Measurements from ENCODE around the gene MTUS2. TPM values are rescaled to one million over a fixed set of nuclear protein-coding genes. Genes with fewer than 3 reads are reported as not detected.

The MTUS2 gene
- polyA plus RNA-seq, 1 donor from 2014 or later: 4.4 TPM

- Histone ChIP-seq H3K36me3 (ENCODE audit: insufficient read depth, low read length) (no peaks in the 10 kb centered on the region), H3K9ac (ENCODE audit: low read length) (no peak overlapping the region), H3K4me2 (ENCODE audit: low read length) (no peak overlapping the region), H3K9me2 (ENCODE audit: insufficient read depth, low read length) (no peaks in the 10 kb centered on the region), H3K79me2 (replicated peaks; ENCODE audit: insufficient read depth, low read length) (no peaks in the 10 kb centered on the region), H3K27me3 (ENCODE audit: insufficient read depth, low read depth, low read length) (no peaks in the 10 kb centered on the region), H3K9me3 (ENCODE audit: low read length) (no peaks in the 10 kb centered on the region), H3F3A (ENCODE audit: insufficient read depth, low read length, poor library complexity, severe bottlenecking) (no peaks in the 10 kb centered on the region), H3K4me3 (ENCODE audit: low read length) (no peak overlapping the region), H2AFZ (ENCODE audit: low read depth, low read length) (no peak overlapping the region), H4K20me1 (ENCODE audit: insufficient read depth) (no peaks in the 10 kb centered on the region), H3K27ac (ENCODE audit: low read length) (no peak overlapping the region)
- TF ChIP-seq SMC3 (conservative IDR thresholded peaks at IDR 0.05; ENCODE audit: poor library complexity) (no peak), TAF1 (IDR thresholded peaks at IDR 0.05; ENCODE audit: low read depth) (no peak), RAD21 (conservative IDR thresholded peaks at IDR 0.05) (no peak), EZH2 (IDR thresholded peaks at IDR 0.05; ENCODE audit: borderline replicate concordance, insufficient read depth, low read length, poor library complexity, severe bottlenecking) (no peak), EP300 (conservative IDR thresholded peaks at IDR 0.05; ENCODE audit: poor library complexity, severe bottlenecking) (no peak)
Measured at GRCh38 chr13:28954419-28954725, 134.2 kb downstream of the MTUS2 start.

- Histone ChIP-seq H4K20me1 (ENCODE audit: insufficient read depth) (no peaks in the 10 kb centered on the region), H3K79me2 (replicated peaks; ENCODE audit: insufficient read depth, low read length) (no peaks in the 10 kb centered on the region), H3K36me3 (ENCODE audit: insufficient read depth, low read length) (no peaks in the 10 kb centered on the region), H2AFZ (ENCODE audit: low read depth, low read length) (no peak overlapping the region), H3K9me3 (ENCODE audit: low read length) (no peaks in the 10 kb centered on the region), H3K4me3 (ENCODE audit: low read length) (no peak overlapping the region), H3K27ac (ENCODE audit: low read length) (no peak overlapping the region), H3F3A (ENCODE audit: insufficient read depth, low read length, poor library complexity, severe bottlenecking) (no peaks in the 10 kb centered on the region), H3K9me2 (ENCODE audit: insufficient read depth, low read length) (no peaks in the 10 kb centered on the region), H3K9ac (ENCODE audit: low read length) (no peak overlapping the region), H3K4me2 (ENCODE audit: low read length) (no peak overlapping the region), H3K27me3 (ENCODE audit: insufficient read depth, low read depth, low read length) (no peaks in the 10 kb centered on the region)
- TF ChIP-seq REST (IDR thresholded peaks at IDR 0.05; ENCODE audit: borderline replicate concordance): no peak
- no peak for TF ChIP-seq CTCF (IDR thresholded peaks at IDR 0.05; ENCODE audit: poor library complexity, severe bottlenecking)
- TF ChIP-seq MXI1 (conservative IDR thresholded peaks at IDR 0.05; ENCODE audit: poor library complexity, severe bottlenecking): no peak
- TF ChIP-seq SMC3 (conservative IDR thresholded peaks at IDR 0.05; ENCODE audit: poor library complexity): no peak
- no peak for TF ChIP-seq TAF1 (IDR thresholded peaks at IDR 0.05; ENCODE audit: low read depth)
- TF ChIP-seq EZH2 (IDR thresholded peaks at IDR 0.05; ENCODE audit: borderline replicate concordance, insufficient read depth, low read length, poor library complexity, severe bottlenecking): no peak
- TF ChIP-seq RAD21 (conservative IDR thresholded peaks at IDR 0.05): no peak
- TF ChIP-seq POLR2AphosphoS5 (IDR thresholded peaks at IDR 0.05): no peak
- no peak for TF ChIP-seq EP300 (conservative IDR thresholded peaks at IDR 0.05; ENCODE audit: poor library complexity, severe bottlenecking)
Measured at GRCh38 chr13:28954810-28955209, 134.7 kb downstream of the MTUS2 start.

Measured in neural cell (in vitro differentiated cells).